Measurements from ENCODE around the gene ATP6V0A1.
A peak's percentile ranks its signal among the peaks of the same experiment; 100 is the strongest.

Gene ATP6V0A1

DNA sequence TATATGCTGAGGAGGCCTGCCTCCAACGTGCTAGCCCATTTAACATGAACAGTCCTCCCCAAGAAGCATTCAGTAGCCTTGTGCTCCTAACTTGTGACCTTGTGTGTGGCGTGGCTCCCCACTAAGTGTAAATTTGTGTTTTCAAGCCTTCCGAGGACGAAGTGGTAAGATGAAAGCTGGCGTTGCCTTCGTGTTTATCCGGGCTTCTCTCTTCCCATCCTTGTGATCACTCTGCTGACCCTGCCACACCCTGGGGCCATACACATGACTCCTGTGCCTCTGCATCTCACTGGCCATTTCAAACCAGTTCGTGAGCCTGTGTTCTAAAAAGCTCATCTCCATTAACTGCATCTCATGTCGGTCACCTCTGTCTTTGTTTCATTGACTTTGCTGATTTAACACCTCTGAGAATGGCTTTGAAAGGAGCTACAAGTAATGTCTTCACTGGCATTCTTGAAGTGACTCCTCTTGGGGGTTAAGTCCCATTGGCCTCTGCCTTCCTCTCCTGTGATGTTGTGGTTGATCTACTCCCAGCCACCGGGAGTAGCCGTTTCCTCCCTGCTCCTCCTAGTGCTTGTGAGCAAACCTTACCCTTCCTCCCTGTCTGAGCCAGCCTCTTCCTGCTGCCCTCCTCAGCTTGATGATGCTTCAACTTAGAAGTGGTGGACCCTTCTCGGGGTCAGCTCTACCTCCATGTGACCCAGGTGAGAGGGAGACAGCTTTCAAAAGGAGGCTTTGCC, 49.9 kb downstream of the ATP6V0A1 start:
- H3K27ac ChIP-seq = no peak overlapping the region
- TF ChIP-seq, protein P1, sequence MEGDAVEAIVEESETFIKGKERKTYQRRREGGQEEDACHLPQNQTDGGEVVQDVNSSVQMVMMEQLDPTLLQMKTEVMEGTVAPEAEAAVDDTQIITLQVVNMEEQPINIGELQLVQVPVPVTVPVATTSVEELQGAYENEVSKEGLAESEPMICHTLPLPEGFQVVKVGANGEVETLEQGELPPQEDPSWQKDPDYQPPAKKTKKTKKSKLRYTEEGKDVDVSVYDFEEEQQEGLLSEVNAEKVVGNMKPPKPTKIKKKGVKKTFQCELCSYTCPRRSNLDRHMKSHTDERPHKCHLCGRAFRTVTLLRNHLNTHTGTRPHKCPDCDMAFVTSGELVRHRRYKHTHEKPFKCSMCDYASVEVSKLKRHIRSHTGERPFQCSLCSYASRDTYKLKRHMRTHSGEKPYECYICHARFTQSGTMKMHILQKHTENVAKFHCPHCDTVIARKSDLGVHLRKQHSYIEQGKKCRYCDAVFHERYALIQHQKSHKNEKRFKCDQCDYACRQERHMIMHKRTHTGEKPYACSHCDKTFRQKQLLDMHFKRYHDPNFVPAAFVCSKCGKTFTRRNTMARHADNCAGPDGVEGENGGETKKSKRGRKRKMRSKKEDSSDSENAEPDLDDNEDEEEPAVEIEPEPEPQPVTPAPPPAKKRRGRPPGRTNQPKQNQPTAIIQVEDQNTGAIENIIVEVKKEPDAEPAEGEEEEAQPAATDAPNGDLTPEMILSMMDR (conservative IDR thresholded peaks at IDR 0.05; ENCODE audit: low read depth) = no peak
- ChIA-PET POLR2A (ENCODE audit: low non-redundant PET) (no interaction called here), CTCF (interaction anchor here (0.8 to 0.9 kb wide), 2 partner anchors 18 to 186 kb away, joined by 3 to 6 read pairs; no protein-coding TSS in a partner anchor)
- DNase-seq (ENCODE audit: low spot score) = no peak

DNA sequence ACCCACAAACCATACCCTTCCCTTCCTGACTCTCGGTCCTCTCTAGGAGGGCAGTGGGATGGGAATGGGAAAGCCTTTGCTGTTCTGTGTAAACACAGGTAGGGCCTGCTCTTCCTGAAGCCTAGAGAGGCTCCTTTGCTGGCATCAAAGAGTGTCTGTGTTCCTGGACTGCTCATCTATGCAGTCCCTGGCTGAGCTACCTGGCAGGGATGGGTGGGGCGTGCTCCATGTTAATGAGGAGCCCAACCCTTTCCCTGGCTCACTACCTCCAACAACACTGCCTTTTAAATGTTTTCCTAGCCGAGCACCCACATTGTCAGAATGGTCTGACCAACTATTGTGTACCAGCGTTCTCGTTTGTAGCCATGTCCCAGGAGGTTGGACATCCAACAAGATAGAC, 50.7 kb downstream of the ATP6V0A1 start:
- ChIA-PET CTCF (no interaction called here), POLR2A (ENCODE audit: low non-redundant PET) (no interaction called here)
- H3K27ac ChIP-seq = no peak overlapping the region
- DNase-seq (ENCODE audit: low spot score) = no peak
- TF ChIP-seq, protein P1 (conservative IDR thresholded peaks at IDR 0.05; ENCODE audit: low read depth) = no peak

DNA sequence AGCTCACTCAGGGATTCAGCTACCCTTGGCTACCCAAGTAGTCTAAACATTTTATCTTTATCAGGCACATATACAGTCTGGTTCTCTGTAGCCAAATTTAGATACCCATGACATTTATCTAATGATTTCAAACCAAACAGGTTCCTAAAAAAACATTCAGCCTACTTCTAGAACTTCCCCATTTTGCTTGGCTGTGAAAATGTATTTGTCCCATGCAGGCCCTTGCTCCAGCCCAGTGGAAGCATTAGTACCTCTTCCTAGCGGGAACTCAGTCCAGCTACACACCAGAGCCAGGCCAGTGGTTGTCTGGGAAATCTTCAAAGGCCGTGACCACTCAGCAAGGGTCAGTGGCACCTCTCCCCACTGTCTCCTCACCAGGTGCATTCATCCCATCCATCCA, 51.2 kb downstream of the ATP6V0A1 start:
- POLR2A ChIA-PET (ENCODE audit: low non-redundant PET) = no interaction called here
- DNase-seq (ENCODE audit: low spot score) = no peak

DNA sequence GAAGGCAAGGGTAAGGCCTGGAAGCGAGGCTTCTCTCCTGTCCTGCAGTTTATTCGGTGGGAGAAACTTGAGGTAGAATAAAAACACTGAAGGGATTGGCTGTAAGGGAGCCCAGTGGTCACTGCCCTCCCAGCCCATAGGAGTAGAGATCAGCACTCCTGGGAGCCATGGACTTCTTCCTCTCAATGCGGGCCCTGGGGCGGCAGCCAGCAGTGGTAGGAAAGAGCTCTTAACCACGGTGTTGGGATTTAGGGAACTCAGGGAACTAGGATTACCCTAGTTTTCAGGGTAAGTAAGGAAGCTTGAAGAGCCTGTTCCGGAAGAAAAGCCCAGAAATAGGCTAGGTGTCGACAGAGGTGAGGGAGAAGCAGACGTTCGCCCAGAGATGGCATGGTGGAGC, 53.6 kb downstream of the ATP6V0A1 start:
- peak overlapping the region; percentile 25; the same call in 1 of the 2 replicates for H3K27ac ChIP-seq
- ChIA-PET POLR2A (ENCODE audit: low non-redundant PET) (no interaction called here), CTCF (interaction anchor here (0.6 kb wide), 2 partner anchors 19 to 298 kb away, joined by 3 read pairs; no protein-coding TSS in a partner anchor)
- TF ChIP-seq, protein P1 (conservative IDR thresholded peaks at IDR 0.05; ENCODE audit: low read depth) = no peak
- DNase-seq (ENCODE audit: low spot score) = no peak

More for the DNA sequence above, 51.2 kb downstream of the ATP6V0A1 start:
- H3K27ac ChIP-seq = no peak overlapping the region
- CTCF ChIA-PET = no interaction called here
- TF ChIP-seq, protein P1 (conservative IDR thresholded peaks at IDR 0.05; ENCODE audit: low read depth) = no peak

DNA sequence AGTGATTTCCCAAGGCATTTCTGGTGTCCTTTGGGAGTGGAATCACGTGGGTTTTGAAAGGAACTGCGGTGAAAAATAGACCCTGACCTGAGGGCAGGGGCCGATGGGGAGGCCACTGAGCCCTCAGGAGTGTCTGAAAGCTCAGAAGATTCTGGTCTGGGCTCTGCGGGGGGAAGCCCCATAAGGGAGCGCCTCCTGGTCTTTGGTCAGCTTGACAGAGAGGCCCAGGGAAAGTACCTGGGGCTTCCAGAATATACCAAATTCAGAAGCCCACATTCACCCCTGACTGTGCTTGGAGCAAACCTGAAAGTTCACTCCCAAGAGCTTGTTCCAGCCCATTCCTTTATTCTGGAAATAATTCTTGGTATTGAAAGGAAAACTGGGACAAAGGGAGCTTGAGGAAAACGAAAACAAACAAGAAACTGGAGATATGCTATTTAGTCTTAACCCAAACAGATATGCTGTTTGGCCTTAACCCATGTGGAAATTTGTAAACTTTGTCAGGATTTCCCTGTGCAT, 54.1 kb downstream of the ATP6V0A1 start:
- H3K27ac ChIP-seq = peak overlapping the region; percentile 25; the same call in 1 of the 2 replicates
- ChIA-PET POLR2A (ENCODE audit: low non-redundant PET) (no interaction called here), CTCF (interaction anchor here (0.6 to 0.7 kb wide), 2 partner anchors 20 to 394 kb away, joined by 3 read pairs; no protein-coding TSS in a partner anchor)
- TF ChIP-seq, protein P1 (conservative IDR thresholded peaks at IDR 0.05; ENCODE audit: low read depth) = no peak
- DNase-seq (ENCODE audit: low spot score) = no peak

DNA sequence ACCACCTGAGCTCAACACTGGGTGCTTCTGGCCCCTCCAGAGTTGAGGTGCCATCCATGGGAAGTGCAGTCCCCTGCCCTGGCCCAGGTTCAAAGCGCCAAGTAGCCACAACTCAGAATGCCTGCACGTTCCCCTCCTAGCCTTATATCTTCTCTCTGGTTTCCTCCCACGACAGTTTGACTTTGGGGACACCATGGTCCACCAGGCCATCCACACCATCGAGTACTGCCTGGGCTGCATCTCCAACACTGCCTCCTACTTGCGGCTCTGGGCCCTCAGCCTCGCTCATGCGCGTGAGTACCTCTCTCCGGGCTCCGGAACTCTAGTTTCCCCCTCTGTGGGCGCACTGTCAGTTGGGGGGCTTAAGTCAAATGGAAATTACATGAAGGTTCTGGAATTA, 55.0 kb downstream of the ATP6V0A1 start:
- CTCF ChIA-PET = no interaction called here
- POLR2A ChIA-PET (ENCODE audit: low non-redundant PET) = no interaction called here
- peak overlapping the region; percentile 32 for H3K27ac ChIP-seq
- no peak for DNase-seq (ENCODE audit: low spot score)
- TF ChIP-seq, protein P1 (conservative IDR thresholded peaks at IDR 0.05; ENCODE audit: low read depth) = no peak
